ENCODE data around the gene MAZ.
"Not testable (repeated sequence)": the region's sequence is repeated elsewhere in the genome, so short reads cannot be mapped to it uniquely, and the experiment has no call there.

Gene MAZ

GRCh38 chr16:29824589-29825144 is 18.3 kb downstream of the MAZ start:
- TF ChIP-seq, protein P1, sequence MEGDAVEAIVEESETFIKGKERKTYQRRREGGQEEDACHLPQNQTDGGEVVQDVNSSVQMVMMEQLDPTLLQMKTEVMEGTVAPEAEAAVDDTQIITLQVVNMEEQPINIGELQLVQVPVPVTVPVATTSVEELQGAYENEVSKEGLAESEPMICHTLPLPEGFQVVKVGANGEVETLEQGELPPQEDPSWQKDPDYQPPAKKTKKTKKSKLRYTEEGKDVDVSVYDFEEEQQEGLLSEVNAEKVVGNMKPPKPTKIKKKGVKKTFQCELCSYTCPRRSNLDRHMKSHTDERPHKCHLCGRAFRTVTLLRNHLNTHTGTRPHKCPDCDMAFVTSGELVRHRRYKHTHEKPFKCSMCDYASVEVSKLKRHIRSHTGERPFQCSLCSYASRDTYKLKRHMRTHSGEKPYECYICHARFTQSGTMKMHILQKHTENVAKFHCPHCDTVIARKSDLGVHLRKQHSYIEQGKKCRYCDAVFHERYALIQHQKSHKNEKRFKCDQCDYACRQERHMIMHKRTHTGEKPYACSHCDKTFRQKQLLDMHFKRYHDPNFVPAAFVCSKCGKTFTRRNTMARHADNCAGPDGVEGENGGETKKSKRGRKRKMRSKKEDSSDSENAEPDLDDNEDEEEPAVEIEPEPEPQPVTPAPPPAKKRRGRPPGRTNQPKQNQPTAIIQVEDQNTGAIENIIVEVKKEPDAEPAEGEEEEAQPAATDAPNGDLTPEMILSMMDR (IDR thresholded peaks at IDR 0.05; ENCODE audit: low read depth, low read length, missing control alignments), result no peak
- DNase-seq (ENCODE audit: low read depth), result no peak
- H3K4me3 ChIP-seq (ENCODE audit: low read depth, low read length), result no peak overlapping the region

DNA sequence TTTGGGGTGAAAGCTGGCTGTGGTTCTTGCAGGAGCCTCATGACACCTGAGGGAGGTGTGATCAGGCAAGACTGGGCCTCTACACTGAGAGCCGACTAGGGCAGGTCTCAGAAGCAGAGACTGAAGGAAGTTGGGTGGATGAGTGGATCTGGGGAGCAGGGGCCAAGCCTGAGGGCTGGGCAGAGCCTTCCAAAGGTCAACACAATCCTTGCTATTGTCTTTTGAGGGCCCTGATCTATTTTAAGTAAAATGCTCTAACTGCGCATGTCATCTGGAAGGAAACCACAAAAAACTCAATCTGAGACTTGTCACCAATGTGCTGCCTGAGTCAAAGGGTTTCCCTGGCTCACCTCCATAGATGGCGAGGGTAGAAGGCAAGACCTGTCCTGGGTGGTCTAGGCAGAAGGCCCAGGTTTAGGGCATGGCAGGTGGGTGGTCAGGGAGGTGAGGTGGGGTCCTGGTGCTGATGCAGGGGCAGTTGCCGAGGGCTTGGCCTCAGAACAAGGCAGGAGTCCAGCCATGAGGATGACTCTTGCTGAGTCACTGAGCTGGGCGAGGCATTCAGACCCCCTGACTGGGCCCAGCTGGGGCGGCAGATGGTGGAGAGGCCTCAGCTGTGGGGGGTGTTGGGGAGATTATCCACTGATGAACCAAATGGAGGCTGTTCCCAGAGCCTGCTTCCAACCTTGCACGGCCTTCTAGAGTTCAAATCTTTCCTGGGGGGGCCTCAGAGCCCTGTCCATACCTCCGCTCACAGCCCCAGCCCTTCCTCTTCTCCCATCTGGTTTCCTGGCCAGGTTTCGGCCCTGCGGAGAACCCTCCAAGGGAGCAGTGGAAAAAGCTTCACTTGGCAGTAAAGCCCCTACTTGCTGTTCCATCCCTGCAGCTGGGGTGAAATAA is 19.1 kb downstream of the MAZ start:
- no peak overlapping the region for H3K4me3 ChIP-seq (ENCODE audit: low read depth, low read length)
- TF ChIP-seq, protein P1 (IDR thresholded peaks at IDR 0.05; ENCODE audit: low read depth, low read length, missing control alignments), result no peak
- DNase-seq (ENCODE audit: low read depth), result no peak

- DNase-seq (ENCODE audit: low read depth), result no peak
- no peak overlapping the region for H3K4me3 ChIP-seq (ENCODE audit: low read depth, low read length)
- TF ChIP-seq, protein P1 (IDR thresholded peaks at IDR 0.05; ENCODE audit: low read depth, low read length, missing control alignments), result no peak
Observed at GRCh38 chr16:29826342-29826695, 20.0 kb downstream of the MAZ start.

- TF ChIP-seq, protein P1 (IDR thresholded peaks at IDR 0.05; ENCODE audit: low read depth, low read length, missing control alignments), result no peak
- DNase-seq (ENCODE audit: low read depth), result no peak
- no peak overlapping the region for H3K4me3 ChIP-seq (ENCODE audit: low read depth, low read length)
Observed at GRCh38 chr16:29830774-29831173, 24.4 kb downstream of the MAZ start.

GRCh38 chr16:29831490-29831889 is 25.2 kb downstream of the MAZ start:
- DNase-seq (ENCODE audit: low read depth), result no peak
- TF ChIP-seq, protein P1 (IDR thresholded peaks at IDR 0.05; ENCODE audit: low read depth, low read length, missing control alignments), result no peak
- H3K4me3 ChIP-seq (ENCODE audit: low read depth, low read length), result no peak overlapping the region

DNA sequence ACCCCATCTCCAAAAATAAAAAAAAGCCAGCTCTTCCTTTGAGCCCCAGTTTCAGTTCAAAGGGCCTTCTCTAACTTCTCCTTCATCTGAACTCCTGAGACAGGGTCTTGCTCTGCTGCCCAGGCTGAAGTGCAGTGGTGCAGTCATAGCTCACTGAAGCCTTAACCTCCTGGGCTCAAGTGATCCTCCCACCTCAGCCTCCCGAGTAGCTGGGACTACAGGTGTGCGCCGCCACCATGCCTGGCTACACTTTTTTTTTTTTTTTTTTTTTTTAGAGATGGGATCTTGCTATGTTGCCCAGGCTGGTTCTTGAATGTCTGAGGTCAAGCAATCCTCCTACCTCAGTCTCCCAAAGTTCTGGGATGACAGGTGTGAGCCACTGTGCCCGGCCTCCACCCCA is 26.9 kb downstream of the MAZ start:
- DNase-seq (ENCODE audit: low read depth); H3K4me3 ChIP-seq (ENCODE audit: low read depth, low read length): not testable (repeated sequence)

- no peak for DNase-seq (ENCODE audit: low read depth)
- no peak overlapping the region for H3K4me3 ChIP-seq (ENCODE audit: low read depth, low read length)
- TF ChIP-seq, protein P1 (IDR thresholded peaks at IDR 0.05; ENCODE audit: low read depth, low read length, missing control alignments), result no peak
Observed at GRCh38 chr16:29834079-29834478, 27.8 kb downstream of the MAZ start.

Data from GM12864 (cell line).